ENCODE data around the gene ITLN2.
"Not testable (repeated sequence)": the region's sequence is repeated elsewhere in the genome, so short reads cannot be mapped to it uniquely, and the experiment has no call there.

ITLN2 gene

DNA sequence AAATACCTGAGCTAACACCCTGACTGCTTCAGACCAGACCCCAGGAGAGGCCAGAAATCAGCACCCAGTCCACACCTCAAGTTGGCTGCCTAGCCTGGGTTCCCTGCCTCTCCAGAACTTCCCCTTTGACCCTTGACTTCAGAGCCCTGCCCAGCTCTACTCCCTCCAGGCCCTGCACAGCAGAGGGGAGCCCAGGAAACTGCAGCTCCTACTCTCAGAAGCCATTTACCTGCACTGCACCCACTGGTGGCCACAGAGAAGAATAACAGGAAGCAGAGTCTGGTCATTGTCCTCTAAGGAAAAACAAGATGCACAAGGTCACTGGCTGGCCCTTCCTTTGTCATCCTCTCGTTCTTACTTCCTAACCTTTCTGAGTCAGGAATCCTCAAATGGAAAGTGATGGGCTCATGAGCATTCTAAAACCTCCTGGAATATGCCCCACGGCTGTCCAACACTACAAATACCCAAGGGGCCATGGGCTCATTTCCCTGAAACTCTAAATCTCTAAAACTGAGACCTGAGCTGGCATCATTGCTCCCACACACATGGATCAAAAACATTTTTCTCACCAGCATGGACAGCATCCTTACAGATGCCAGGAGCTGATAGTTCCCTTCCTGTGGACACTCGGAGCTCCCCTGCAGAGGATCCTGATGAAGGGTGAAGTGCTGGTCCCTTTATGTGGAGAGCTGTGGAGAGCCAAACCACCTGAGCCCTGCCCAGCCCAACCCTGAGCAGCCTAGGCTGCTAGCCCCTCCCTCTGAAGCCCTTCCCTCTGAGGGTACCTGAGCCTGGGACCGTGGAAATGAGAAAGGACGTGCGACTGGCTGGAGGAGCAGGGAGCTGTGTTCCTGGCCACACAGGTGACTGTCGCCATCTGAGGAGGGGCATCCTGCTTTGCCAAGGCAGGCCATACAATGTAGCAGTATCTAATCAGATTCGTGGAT lies at the start of gene ITLN2:
TSS of gene ITLN2 (minus strand) at position 652 of the 947 bp plus-strand sequence. CDS start at position 584, 68 bp downstream.
- DNase-seq, result peak; percentile 61 to 65

DNA sequence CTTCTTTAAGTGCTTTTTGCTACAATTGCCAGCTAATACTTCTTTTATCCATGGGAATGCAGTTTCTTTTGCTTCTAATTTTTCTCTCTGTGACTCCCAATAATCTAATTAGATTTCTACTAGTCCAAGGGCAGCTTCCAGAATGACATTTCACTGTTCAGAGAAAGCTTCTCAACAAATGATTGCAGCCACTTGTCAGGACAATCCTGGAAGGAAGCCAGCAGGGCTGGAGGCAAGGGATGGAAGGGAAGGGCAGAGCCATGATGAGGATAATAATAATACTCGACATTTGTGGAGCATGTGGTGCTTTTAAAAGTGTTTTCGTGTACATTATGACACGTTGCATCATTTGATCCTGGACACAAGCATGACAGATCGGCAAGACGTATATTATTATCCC lies 46.9 kb upstream of the ITLN2 start:
- no peak for DNase-seq

DNA sequence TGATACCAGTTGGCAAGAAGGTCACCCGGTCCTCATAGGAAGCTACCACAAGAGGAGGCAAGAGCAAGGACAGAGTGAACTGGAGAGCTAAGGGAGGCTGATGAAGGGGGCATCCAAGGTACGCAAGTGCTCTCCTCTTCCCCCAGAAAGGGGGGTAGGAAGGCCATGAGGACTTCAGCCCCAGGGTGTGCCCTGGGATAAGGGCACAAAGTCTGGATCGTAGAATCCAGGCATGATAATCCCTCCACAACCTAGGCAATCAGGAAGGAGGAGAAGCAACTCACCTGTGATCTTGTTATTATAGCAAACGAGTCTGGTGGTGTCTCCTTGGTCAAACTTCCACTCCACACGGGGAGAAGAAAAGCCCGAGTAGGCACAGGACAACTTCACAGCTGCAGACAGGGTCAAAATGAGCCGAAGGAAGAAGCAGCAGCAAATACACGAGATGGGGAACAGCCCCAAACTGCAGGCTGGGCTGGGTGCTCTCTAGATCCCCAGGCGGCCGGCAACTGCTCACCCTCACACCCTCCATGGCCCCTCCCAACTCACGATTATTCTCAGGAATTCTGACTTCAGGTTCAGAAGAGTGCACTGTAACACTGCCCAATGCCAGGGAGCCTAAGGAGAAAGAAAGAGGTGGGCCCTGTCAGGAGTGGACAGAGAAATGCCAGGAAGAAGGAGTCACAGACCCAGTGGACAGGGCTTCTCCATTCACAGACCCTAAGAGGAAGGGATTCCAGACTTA lies 46.3 kb upstream of the ITLN2 start:
- no peak for DNase-seq

DNA sequence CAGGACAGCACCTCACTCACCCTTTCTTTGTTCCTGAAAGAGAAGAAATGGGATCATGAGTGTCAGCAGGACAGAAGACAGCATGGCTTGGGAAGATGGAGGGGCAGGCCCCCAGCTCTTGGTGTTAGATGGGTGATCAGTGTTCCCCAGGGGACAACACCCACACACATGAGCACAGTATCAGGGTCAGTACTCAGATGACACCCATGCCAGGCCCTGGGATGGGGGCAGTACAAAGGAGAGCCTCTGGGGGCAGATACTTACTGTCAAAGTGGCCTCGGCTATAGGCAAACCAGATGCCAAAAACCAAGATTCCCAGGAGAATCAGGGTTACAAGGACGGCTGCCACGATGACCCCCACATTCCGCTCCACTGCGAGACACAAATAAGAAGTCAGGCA lies 44.8 kb upstream of the ITLN2 start:
- no peak for DNase-seq

DNA sequence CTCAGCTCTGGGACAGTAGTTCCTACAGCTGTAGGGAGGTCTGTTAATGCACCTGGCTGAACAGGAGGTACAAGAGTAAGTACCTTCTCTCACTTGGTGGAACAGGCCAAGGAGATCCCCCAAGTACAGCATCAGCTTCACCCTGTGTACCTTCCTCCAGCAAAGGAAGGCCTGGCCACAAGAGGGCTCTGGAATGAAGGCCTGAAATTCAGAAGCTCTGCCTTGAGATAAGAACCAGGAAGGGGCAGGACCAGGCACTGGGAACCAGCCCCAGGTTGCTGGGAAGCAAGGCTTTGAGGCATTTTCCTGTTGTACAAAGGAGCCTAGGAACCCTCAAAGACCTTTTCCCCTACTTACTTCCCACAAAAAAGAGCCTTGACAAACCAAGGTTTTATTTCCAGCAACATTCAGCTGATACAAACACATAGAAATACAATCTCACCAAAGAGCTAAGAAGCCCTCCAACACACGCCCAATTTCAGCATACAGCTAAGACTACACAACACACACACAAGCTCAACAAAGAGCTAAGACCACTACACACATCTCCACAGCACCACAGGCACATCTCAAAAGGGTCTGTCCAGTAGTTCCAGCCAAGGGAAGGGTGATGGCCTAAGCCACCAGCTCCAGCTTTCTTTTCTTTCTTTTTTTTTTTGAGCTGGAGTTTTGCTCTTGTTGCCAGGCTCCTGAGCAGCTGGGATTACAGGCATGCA lies 42.9 kb upstream of the ITLN2 start:
- DNase-seq, result peak; percentile 45 to 62

DNA sequence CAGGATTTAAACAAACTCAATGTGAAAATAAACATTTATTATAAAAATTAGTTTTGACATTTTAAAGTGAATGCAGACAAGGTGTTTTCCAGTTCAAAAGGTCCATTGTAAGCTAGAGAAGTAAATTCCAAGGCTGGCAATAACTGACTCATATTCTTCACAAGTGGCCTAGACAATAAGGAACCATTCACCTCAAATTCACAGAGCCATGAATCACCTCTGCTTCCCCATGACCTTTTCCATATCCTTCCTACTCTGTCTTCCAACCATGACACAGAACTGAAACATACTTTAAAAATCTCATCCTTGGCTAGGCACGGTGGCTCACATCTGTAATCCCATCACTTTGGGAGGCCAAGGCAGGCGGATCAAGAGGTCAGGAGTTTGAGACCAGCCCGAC lies 41.6 kb upstream of the ITLN2 start:
- no peak for DNase-seq

DNA sequence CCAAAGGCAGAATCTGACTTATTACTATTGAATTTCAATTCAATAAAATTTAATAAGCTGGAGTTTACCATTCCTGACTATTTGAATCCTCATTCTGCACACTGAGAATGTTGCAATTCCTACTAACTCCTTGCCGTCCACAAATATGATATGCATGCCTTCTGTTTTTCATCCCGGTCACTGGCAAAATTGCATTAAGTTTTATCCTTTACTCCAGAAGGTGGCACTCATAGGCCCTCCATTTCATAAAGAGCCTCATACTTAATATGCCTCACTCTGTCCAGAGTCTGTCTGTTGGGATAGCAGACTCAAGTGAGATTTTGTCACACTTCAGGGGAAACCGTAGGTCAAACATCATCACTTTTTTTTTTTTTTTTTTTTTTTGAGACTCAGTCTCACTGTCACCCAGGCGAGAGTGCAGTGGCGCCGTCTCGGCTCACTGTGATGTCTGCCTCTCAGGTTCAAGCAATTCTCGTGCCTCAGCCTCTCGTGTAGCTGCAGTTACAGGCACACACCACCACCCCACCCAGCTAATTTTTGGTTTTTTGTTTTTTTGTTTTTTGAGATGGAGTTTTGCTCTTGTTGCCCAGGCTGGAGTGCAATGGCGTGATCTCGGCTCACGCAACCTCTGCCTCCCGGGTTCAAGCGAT lies 39.1 kb upstream of the ITLN2 start:
- DNase-seq, result no peak

DNA sequence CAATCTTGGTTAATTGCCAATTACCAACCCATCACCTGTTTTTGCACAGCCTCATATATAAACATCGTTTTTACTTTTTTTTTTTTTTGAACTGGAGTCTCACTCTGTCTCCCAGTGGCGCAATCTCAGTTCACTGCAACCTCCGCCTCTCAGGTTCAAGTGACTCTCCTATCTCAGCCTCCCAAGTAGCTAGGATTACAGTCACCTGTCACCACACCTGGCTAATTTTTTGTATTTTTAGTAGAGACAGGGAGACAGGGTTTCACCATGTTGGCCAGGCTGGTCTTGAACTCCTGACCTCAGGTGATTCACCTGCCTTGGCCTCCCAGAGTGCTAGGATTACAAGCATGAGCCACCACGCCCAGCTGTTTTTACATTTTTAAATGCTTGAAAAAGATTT lies 37.4 kb upstream of the ITLN2 start:
- not testable (repeated sequence) for DNase-seq

DNA sequence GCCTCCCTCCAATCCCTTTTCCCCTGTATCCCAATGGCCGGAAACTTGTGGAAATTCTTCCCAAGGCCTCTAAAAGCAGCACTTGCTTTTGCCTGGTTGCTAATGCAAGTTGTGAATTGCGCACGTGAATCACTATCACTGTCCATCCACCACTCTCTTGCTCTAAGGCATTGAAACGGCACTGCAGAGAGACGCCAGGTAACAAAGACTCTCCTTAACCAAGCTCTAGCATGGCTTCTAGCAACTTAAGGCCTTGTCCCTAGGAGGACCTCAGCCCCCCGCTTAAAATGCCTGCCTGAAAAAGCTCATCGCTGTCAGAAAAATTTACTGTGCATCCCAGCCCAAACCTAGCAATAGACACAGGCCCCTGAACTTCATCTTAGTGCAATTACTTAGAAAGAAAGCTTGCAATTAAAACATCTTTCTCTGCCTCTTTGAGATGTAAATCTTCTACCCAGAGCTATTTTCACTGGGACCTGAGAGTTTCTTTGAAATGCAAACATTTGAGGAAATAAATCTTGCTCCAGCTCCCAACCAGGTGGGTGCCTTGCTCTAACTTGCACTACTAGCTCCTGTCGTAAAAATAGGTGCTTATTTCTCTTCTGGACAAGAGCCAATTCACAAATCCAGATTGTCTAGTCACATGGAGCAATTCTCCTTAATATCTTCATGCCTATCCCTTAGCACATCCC lies 32.9 kb upstream of the ITLN2 start:
- DNase-seq, result no peak

DNA sequence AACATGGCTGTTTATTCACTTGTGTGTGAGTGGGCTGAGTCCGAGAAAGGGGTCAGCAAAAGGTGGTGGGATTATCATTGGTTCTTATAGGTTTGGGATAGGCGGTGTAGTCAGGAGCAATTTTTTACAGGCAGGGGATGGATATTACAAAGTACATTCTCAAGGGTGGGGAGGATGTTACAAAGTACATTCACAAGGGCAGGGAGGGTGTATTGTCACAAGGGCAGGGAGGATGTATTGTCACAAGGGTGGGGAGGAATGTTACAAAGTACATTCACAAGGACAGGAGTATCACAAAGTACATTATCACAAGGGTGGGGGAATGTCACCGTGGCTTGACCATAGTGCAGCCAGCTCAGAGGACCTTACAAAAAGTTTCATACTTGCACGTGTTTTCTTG lies 31.1 kb upstream of the ITLN2 start:
- no peak for DNase-seq

DNA sequence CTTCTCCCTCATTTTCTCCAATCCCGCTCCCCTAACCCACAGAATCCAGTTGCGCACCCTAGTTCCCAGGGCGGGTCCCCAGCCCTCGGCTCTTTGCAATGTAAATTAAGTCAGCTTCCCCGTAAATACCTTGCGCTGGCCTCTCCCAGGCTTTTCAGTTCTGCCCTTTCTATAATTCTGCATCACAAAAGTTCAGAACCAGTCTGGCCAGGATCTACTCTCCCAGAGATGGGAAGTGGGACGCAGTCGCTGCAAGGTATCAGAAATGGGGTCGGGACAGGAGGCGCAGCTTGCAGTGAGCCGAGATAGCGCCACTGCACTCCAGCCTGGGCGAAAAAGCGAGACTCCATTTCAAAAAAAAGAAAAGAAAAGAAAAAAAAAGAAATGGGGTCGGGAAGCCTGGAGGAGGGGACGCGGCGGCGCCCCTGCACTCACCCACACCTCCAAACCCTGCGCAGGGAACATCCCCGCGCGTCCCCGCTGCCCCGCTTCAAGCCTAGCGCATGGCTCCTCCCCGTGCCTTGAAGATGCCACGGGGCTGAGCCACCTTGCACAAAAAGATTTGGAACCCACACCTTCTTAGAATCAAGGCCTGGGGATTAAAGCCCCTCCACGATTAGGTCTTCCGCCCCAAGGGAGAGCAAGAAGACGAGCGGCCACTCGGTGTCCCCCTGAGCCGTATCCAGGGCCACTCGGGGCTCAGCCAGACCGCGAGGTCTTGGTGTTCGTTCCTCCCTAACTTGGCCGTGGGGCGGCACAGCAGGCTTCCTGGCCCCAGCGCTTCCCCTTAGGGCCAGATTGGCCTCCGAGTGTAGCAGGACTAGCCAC lies 27.2 kb upstream of the ITLN2 start:
- DNase-seq, result peak; percentile 40 to 42

DNA sequence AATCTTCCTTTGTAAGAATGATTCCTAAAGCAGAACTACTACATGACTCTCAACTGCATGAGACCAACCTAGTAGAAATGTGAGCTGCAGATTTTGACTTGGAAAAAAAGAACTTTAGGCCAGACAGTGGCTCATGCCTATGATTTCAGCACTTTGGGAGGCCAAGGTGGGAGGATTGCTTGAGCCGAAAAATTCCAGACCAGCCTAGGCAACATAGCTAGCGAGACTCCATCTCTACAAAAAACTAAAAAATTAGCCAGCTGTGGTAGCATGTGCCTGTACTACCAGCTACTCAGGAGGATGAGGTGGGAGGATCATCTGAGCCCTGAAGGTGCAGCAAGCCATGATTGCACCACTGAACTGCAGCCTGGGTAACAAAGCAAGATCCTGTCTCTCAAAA lies 24.7 kb upstream of the ITLN2 start:
- no peak for DNase-seq

DNA sequence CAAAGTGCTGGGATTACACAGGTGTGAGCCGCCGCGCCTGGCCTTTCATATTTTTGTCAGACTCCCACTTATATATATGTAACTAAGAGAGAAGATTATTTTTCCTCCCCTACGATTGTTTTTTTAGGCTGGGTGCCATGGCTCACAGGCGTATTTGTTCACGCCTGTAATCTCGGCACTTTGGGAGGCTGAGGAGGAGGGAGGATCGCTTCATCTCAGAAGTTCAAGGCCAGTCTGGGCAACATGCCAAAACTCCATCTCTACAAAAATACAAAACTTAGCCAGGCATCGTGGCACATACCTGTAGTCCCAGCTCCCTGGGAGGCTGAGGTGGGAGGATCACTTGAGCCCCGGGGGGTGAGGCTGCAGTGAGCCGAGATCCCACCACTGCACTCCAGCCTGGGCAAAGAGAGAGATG lies 23.9 kb upstream of the ITLN2 start:
- no peak for DNase-seq

DNA sequence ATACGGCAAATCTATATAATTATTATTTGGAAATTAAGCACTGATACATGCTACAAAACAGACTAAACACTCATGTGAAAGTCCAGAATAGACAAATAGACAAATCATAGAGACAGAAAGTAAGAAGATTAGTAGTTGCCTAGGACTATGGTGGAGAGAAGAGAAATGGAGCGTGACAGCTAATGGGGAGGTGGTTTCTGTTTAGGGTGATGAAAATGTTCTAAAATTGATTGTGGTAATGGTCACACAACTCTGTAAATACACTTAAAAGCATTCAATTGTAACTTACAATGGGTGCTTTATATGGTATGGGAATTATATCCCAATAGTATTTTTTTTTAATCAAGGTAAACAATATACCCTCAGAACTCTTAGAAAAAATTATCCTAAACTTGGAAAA lies 20.4 kb upstream of the ITLN2 start:
- DNase-seq, result no peak

DNA sequence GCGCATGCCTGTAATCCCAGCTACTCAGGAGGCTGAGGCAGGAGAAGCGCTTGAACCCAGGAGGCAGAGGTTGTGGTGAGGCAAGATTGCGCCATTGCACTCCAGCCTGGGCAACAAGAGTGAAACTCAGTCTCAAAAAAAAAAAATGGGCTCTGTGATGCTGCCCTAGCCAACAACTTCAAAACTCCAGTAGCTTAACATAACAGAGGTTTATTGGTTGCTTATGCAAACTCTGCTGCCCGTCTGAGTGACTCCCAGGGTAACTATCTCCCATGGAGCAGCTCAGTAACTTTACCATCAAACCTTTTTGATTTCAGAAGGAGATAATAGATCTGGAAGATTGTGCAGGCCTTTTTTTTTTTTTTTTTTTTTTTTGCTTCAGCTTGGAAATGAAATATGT lies 18.9 kb upstream of the ITLN2 start:
- DNase-seq, result no peak

DNA sequence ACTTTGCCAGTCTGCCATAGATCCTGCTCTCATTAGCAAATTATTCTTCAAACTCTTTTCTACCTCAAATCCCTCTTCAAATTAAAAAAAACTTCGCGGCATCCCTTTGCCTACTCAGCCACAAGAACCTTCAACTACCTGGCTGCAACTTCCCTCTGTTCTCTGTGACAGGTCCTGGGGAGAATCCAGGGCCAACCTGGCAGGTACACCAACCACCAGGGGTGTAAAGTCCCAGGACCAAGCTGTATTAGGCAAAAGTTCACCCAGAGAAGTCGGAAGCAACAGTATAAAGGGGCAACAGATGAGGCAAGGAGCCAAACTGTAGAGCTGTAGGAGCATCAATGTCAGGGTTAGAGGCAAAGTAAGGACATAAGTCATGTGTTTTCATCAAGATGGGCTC lies 18.3 kb upstream of the ITLN2 start:
- no peak for DNase-seq

DNA sequence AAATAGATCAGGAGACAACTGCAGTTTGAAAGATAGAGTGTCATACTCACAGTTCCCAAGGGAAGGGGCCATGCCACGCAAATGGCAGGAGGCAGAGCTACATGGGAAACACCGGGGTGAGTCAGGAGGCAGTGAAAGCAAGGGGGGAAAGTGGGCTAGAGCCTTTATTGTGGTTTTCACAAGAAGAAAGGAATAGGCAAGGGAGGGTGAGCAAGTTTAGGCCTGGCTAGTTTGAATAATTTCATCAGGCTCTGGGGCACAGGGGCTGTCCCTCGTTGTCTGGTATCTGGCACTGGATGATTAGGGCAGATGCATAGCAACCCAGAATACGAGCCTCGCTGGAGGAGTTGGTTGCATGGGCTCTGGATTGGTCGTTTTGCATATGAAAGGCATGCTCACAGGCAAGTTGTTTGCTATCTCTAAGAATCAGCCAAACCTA lies 17.0 kb upstream of the ITLN2 start:
- DNase-seq, result peak; percentile 45 to 55

DNA sequence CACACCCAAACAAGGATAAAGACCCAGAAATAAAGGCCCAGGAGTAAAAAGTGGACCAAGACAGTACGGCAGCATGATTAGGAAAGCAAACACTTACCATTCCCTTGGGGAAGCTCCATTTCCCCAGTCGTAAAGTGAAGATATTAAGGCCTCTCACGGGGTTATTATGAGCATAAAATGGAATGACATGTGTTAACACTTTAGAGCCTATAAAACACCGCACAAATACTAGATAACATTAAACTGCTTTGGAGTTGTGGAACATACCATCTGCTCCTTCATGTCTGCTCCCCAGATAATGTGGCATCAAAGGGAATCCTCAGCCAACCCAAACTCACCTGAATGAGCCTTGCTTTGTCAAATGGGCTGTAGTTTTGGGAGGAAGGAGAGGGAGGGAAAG lies 8.9 kb upstream of the ITLN2 start:
- DNase-seq, result no peak

DNA sequence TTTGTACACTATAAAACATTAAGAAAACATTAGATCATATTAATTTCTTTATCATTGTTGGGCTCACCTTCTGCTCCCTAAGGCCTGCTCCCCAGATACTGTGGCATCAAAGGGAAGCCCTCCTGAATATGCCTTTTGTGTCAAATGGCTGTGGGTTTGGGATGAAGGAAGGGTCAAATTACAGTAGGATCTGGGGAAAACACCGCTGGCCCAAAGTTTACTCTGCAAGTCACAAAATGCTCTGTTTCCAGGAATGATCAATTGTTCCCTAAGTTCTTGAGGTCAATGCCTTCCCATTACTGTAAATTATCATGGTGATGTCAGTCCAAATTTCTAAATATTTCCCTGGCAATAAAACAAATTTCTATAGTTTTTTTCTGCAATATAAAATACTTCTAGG lies 6.8 kb upstream of the ITLN2 start:
- DNase-seq, result no peak

DNA sequence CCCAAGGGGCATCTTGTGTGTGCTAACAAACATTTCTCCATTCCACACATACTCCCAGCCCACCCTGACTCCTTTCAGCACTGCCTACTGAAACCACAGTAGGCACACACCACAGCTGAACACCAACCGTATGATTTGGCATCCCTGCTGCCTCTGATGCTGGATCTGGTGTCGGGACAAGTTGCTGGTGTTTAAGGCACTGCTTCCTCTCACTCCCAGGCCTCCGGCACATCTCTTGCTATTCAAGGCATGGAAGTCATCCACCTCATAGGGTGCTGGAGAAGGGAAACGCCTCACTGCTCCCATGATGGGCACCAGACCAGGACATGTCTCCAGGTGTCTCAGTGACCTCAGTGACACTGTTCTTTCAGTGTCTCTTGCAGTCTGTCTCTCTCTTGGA lies 2.4 kb upstream of the ITLN2 start:
- no peak for DNase-seq

DNA sequence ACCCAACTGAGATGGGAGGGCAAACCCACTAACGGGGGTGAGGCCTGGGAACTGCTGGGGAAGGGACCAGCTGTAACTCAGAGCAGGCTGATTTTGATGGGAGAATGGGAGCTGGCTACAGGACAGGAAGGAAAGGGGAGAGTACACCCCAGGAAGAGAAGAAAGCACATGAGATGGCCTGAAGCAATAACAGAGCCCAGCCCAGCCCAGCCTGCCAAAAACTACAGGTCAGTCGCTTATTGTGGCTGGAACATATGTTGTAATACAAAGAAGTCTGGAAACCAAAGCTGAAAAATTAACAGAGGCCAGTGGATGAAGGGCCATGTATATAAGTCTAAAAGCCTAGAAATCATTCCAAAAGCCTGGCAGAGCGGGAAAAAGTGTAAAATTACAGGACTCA lies 1.6 kb downstream of the ITLN2 start:
- DNase-seq, result no peak

Measured in activated T-cell treated with anti-CD3 and anti-CD28 coated beads, Interleukin-2, amount 50 U/mL, for 48 hours (primary cell).